ENCODE results near the gene UBASH3B.
A peak's percentile ranks its signal among the peaks of the same experiment; 100 is the strongest.

Gene UBASH3B

DNA sequence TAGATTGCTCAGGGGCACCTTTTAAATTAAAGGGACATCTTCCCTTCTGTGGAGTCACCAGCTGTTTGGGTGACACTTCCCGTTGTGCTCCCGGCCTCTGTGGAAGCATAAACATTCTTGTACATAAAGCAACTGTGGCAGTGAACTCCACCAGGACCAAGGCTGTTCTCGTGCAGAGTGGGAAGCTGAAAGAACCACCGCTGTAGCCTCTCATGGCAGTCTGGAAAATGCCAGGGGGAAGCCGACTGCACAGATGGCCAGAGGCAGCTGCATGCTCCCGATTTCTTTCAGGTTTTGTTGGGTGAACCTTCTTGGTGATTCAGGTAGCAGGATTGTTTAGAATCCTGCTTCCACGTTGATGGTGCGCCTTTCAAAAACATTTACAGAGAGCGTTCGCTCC lies 10.3 kb downstream of the UBASH3B start:
- no peak for DNase-seq (ENCODE audit: low read depth)
- TF ChIP-seq, protein P1, sequence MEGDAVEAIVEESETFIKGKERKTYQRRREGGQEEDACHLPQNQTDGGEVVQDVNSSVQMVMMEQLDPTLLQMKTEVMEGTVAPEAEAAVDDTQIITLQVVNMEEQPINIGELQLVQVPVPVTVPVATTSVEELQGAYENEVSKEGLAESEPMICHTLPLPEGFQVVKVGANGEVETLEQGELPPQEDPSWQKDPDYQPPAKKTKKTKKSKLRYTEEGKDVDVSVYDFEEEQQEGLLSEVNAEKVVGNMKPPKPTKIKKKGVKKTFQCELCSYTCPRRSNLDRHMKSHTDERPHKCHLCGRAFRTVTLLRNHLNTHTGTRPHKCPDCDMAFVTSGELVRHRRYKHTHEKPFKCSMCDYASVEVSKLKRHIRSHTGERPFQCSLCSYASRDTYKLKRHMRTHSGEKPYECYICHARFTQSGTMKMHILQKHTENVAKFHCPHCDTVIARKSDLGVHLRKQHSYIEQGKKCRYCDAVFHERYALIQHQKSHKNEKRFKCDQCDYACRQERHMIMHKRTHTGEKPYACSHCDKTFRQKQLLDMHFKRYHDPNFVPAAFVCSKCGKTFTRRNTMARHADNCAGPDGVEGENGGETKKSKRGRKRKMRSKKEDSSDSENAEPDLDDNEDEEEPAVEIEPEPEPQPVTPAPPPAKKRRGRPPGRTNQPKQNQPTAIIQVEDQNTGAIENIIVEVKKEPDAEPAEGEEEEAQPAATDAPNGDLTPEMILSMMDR (IDR thresholded peaks at IDR 0.05; ENCODE audit: insufficient read depth, low read depth, low read length, missing control alignments): no peak
- H3K4me3 ChIP-seq (ENCODE audit: low read length): no peak overlapping the region

DNA sequence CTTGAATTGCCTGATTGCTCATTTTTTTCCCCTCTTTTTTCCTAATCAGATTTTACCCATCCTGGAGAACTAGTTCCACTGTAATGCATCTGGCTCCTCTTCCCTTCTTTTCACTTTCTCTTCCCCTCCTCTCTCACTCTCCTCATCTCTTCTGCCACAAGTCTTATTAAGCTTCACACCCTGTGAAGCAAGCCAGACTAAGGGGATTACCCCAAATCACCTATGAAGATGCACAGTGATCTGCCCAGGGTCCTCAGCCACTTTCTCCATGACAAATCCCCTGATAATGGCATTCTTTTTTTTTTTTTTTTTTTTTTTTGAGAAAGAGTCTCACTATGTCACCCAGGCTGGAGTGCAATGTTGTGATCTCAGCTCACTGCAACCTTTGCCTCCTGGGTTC lies 11.2 kb downstream of the UBASH3B start:
- TF ChIP-seq, protein P1 (IDR thresholded peaks at IDR 0.05; ENCODE audit: insufficient read depth, low read depth, low read length, missing control alignments): no peak
- H3K4me3 ChIP-seq (ENCODE audit: low read length): no peak overlapping the region
- no peak for DNase-seq (ENCODE audit: low read depth)

DNA sequence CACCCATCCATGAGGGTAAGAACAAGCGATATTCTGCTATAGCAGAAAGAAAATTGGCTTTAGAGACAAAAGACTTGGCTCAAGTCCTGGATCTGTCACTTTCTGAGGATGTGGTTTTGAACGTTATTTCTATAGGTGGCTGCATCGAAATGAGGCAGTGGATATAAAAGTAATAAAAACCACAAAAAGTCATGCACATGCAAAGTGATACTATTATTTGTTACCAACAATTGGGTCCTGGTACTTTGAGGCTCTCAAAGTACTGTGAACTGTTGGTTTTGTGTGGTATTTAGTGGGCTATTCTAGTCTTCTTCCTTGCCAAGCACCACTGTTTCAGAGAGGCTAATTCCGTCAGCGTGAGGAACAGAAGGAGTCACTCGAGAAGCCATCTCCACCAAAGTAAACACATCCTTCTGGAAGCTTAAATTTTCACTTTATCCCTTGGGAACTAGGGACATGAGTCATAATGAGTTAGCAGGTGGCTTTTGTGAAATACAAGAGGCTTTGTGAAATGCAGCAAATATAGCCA lies 13.1 kb downstream of the UBASH3B start:
- H3K4me3 ChIP-seq (ENCODE audit: low read length): no peak overlapping the region
- TF ChIP-seq, protein P1 (IDR thresholded peaks at IDR 0.05; ENCODE audit: insufficient read depth, low read depth, low read length, missing control alignments): no peak
- DNase-seq (ENCODE audit: low read depth): peak; percentile 65

DNA sequence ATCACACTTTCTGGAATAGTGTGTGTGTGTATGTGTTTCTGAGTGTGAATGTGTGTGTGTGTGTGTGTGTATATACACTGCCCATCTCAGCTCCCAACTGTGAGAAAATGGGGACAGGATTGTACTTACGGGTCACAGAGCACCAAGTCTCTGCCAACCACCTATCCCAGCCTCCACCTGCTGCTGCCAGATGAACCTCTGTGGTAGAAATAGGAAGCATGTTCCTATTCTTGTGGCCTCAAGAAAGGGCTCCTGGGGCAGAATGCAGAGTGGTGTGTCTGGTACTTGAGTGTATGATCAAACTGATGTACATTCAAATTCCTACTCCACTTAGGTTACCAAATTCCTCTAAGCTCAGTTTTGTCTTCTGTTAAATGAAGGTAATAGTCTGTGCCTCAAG lies 14.6 kb downstream of the UBASH3B start:
- H3K4me3 ChIP-seq (ENCODE audit: low read length): no peak overlapping the region
- TF ChIP-seq, protein P1 (IDR thresholded peaks at IDR 0.05; ENCODE audit: insufficient read depth, low read depth, low read length, missing control alignments): no peak
- no peak for DNase-seq (ENCODE audit: low read depth)

DNA sequence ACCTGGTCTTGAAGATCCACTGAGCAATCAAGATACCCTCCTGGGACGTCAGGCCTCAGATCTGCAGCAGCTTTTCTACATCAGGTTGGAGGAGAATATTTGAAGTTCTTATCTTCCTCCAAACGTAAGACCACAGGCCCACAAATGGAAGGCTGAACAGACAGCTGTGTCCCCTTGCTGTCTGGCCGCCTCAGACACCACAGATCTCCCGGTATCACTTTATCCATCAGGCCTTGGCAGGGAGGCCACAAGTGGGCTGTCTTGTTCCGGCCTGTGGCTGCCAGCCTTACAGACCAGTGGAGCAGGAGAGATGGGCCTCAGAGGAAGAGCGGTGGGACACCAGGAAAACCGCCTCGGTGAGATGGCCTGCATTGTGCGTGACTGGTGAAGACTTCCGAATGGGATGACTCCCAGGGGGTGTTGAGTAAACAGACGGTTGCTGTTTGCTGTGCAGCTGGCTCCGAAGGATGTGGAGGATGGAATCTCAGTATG lies 15.9 kb downstream of the UBASH3B start:
- TF ChIP-seq, protein P1 (IDR thresholded peaks at IDR 0.05; ENCODE audit: insufficient read depth, low read depth, low read length, missing control alignments): no peak
- no peak for DNase-seq (ENCODE audit: low read depth)
- no peak overlapping the region for H3K4me3 ChIP-seq (ENCODE audit: low read length)

DNA sequence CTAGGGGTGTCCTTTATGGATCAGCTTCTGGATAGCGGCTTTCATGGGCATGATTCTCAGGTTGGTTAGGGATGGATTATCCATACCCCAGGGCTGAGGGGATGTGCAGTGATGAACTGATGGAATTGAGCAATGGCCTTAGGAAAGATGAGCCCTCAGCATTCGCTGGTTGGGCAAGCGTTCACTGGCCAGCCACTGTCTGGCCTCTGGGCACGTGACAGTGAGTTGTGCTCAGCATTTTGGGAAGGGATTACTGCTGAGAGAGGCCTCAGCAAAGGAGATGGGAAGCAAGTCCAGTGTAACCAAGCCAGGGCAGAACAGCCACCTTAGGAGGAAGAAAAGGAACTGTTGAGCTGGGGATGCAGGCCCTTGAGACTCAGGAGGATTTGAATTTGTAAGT lies 17.4 kb downstream of the UBASH3B start:
- no peak overlapping the region for H3K4me3 ChIP-seq (ENCODE audit: low read length)
- TF ChIP-seq, protein P1 (IDR thresholded peaks at IDR 0.05; ENCODE audit: insufficient read depth, low read depth, low read length, missing control alignments): no peak
- no peak for DNase-seq (ENCODE audit: low read depth)

DNA sequence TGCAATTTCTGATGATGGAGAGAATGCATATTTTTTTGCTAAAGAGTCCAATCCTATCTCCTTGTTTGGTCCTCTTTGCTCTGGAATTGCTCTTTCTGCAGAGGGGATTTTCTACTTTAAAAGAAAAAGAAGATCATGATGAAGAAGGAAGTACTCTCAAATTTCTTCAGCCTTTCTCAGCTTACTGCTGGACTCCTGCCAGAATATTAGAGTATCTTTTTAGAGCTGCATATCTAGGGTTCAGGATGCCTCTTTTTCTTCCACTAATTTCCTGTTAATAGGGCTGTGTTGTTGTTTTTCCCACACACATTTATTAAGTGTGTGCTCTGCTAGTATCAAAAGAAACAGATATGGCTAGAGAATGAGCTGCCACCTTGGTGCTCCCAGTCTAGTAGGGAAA lies 18.2 kb downstream of the UBASH3B start:
- no peak overlapping the region for H3K4me3 ChIP-seq (ENCODE audit: low read length)
- TF ChIP-seq, protein P1 (IDR thresholded peaks at IDR 0.05; ENCODE audit: insufficient read depth, low read depth, low read length, missing control alignments): no peak
- DNase-seq (ENCODE audit: low read depth): peak; percentile 14

All from epithelial cell of esophagus (primary cell).